CD4-positive, alpha-beta T cell treated with Interleukin-15 for 4 hours (primary cell): ENCODE results near the gene TFE3.
A peak's percentile ranks its signal among the peaks of the same experiment; 100 is the strongest.
"Not testable (repeated sequence)": the region's sequence is repeated elsewhere in the genome, so short reads cannot be mapped to it uniquely, and the experiment has no call there.

Source experiments
- DNase-seq: peaks from one replicate; pipeline ENCODE4 v3.0.0-alpha.2; 2020; ENCODE audit warnings: low spot score

TFE3 gene

DNA sequence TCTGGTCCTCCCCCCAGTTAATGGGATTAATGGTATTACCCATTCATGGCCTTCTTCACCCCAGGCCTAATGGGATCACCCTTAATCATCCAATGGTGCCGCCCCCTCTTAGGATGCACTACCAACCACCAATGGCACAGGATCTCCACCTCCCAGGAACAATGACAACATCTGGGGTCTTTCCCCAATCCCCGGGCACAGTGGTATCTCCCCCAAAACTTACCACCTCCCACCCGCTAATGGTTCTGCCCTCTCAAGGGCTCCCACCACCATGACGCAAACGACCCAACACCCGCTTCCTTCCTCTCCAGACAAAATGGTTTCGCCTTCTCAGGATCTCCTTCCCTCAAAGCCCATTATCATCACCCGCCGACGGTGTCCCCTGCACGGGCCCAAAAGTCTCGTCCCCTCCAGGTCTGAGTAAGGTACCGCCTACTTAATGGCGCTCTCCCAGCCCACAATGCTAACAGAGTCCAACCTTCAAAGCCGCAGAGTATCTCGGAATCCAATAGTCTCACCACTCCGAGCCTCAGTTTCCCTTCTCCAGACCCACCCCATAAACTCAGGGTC lies 41.6 kb downstream of the TFE3 start:
- peak; percentile 33 for DNase-seq

DNA sequence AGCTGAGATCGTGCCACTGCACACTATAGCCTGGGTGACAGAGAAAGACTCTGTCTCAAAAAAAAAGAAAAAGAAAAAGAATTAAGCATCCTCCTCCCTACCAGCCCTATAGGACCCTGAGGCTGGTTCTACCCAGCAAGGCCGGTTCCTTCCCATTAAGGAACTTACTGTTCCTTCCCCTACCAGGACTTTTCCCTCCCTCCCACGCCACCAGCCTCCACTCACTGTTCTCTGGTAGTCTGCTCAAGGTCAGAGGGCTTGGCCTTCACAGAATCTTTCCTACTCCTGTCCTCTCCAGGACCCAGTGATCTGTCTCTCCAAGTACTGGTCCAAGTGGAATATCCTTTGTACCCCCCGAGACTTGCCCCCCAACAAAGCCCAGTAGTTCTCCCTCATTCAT lies 42.5 kb downstream of the TFE3 start:
- DNase-seq, result no peak

DNA sequence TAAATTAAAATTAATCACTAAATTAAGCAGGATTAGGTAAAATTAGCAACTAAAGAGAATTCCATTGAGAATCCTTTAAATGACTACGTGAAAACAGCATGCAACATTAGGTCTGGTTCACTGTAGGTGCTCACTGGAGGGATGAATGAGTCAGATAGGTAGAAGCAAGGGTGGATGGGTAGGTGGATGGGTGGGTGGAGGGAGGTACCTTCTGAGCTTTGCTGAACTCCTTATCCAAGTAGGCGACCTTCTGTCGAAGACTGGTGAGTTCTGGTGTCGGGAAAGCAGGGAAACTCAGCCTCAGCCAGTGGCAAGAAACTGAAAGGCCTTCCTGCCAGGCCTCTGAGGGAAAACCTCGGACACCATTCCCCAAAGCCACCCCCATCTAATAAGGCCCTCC lies 44.1 kb downstream of the TFE3 start:
- no peak for DNase-seq

DNA sequence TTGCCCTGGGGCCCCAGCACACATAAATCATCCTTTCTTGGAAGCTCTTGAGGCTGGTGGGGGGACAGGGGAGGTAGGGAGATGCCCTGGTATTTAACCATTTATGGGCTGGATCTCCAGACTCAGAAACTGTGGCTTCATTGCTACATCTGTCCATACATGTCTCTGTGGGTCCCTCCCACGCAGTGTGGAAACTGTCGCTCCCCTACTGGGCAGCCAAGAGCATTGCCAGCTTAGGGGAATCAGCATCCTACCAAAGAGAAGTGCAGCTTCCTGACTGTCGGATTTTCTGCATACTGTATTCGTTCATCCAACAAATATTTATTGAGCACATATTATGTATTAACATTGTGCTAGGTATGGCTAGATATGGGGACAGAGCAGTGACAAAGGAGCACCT lies 44.8 kb downstream of the TFE3 start:
- no peak for DNase-seq

DNA sequence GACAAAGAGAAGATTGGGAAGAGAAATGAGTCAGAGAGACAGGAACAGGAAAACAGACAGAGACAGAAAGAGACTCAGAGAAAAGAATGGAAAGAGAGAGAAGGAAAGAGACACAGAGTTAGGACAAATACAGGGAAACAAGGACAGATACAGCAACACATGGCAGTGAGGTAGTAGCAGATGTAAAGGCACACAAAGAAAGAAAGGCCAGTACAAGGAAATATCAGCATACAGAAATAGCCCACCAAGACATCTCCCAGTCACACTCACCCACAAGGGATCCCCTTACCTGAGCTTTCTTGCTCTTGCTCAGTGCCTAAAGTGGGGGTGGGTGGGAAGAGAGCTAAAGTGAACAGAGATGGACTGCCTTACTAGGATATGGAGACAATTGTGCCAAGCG lies 45.3 kb downstream of the TFE3 start:
- DNase-seq, result no peak

DNA sequence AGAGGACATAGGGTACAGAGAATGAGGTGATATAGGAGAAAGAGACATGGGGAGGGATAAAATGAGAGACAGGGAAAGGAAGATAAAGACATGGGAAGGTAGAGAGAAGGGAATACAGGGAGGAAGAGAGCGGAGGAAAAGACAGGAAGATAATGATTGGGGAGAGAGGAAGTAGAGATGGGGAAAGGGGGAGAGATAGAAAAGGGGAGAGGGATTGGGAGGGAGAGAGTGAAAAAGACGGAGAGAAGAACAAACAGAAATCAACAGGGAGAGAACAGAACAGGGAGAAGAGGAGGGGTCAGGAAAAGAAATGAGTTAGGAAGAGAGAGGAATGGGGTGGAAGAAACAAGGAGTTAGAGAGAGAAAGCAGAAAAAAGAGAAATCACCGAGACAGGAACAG lies 45.7 kb downstream of the TFE3 start:
- DNase-seq, result no peak

DNA sequence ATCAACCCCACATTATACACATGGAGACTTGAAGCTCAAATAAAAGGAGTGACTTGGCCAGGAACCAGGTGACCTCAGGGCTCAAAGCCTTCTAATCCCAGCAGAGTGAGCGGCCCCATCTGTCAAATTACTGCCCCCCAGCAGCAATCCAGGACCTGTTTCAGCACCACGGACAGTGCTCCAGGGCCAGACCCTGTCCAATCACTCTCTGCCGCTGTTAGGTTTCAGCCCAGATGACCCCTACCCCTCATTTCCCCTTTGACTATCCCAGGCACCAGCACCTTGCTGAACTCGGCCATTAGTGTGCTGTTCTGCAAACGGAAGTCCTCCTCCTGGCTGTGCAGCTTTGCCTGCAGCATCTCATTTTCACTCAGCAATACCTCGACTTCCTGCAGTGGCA lies 46.2 kb downstream of the TFE3 start:
- no peak for DNase-seq

DNA sequence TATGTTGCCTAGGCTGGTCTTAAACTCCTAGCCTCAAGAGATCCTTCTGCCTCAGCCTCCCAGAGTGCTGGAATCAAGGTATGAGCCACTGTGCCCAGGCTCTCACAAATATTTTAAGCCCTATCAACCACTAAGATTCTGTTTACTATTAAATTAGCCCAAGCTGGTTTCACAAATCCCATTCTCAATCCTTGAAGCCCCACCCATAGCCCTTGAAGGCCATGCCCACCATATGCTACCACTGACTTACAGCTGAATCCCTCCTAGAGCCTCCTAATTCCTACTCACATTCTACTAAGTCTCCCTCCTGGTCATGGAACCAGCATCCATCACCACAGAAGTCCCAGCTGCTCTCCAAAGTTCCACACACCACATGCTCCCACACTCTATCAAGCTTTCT lies 50.8 kb downstream of the TFE3 start:
- no peak for DNase-seq

DNA sequence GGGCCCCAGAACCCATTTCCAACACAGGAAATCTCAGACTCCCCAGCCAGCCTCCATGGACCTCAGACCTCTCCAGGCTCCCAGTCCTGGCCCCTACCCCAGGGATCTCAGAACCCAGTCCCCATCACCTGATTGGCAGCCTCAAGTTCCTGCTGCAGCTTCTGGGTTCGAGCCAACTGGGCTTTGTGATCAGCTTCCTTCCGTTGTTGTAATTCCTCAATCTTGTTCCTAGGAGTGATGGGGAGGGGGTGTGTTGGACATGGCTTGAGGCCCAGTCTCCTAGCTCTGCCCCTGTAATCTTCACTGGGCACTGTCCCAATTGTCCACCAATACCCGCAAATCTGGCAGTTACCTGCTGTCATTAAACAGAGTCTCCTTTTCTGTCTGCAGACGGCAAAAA lies 53.7 kb downstream of the TFE3 start:
- DNase-seq, result no peak

DNA sequence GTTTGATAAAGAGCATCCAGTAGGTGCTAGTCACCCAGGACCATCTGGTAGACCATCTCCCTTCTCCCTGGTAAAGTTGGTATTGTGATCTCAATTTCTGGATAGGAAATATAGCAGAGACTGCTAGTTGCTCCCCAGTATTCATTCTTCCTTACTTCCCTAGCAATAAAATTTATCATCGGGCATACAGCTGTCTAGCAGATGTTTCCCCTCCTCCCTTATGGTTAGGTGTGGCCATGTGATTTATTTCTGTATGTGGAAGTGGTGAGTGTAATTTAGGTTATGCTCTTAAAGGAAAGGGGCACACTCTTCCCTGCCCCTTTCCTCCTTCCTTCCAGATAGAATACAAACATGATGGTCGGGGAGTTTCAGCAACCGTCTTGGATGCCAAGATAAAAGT lies 59.3 kb downstream of the TFE3 start:
- DNase-seq, result no peak

DNA sequence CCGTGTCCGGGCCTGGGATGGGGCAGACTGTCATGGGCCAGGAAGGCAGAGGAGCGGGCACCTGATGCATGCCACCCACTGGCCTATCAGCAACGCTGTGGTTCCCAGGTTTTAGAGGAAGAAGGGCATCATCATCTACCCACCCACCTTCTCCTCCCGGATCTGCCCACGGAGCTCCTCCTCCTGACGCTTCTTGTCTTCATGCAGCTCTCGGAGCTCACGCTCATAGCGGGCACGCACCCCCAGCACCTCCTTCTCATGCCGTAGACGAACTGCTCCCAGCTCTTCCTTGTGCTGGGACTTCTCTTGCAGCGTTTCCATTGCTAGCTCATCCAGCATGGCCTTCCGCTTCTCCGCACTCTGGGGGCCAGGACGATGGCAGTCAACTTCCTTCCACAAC lies 60.1 kb downstream of the TFE3 start:
- no peak for DNase-seq

DNA sequence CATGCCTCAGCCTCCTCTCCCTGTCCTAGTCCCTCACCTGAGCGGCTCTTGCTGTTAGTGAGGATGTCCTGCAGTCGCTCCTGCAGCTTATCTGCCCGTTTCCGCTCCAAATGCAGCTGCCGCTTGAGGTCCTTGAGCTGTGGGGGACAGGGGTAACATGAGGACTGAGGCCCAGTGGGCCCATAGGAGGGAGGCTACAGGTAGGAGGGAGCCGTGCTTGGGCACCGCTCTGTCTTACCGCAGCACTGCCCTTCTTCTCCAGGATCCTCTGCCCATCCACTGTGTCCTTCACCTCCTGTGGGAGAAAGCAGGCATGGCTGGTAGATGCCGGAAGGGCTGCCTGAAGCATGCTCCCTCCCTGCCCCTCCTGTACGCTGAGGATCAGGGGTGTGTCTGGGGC lies 62.0 kb downstream of the TFE3 start:
- no peak for DNase-seq

DNA sequence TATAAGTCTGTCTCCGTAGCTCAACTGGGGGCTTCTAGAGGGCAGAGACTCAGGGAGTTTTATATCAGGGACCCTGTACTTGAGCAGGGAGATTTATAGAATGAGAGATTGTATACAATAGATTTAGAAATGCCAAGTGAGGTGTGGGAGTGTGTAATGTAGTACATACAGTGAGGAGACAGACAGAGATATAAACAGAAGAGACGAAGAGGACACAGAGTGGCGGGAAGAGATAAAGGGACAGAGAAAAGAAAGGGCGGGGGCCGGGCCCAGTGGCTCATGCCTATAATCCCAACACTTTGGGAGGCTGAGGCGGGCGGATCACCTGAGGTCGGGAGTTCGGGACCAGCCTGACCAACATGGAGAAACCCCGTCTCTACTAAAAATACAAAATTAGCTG lies 62.8 kb downstream of the TFE3 start:
- not testable (repeated sequence) for DNase-seq
